ENCODE data around the gene CD44.
"Not testable (repeated sequence)": the region's sequence is repeated elsewhere in the genome, so short reads cannot be mapped to it uniquely, and the experiment has no call there.

Gene CD44

DNA sequence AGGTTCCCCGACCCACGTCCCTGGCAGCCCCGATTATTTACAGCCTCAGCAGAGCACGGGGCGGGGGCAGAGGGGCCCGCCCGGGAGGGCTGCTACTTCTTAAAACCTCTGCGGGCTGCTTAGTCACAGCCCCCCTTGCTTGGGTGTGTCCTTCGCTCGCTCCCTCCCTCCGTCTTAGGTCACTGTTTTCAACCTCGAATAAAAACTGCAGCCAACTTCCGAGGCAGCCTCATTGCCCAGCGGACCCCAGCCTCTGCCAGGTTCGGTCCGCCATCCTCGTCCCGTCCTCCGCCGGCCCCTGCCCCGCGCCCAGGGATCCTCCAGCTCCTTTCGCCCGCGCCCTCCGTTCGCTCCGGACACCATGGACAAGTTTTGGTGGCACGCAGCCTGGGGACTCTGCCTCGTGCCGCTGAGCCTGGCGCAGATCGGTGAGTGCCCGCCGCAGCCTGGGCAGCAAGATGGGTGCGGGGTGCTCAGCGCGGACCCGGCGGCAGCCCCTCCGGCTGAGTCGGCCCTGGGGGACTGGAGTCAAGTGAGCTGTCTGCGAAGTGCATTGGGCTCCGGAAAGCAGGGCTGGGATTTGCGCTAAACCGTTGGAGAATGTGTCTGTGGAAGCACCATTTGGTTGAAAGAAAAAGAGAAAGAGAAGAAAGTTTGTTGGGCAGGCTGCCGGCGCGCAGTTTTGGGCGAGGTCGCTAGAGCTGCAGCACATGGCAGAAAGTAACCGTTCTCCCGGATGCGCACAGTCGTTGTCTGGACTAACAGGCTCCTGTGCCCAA is at the start of gene CD44:
Gene CD44 (plus strand): TSS at position 229 of the 779 bp plus-strand sequence. CDS start 133 bp downstream, at position 362.
- DNase-seq (ENCODE audit: low read depth in 2 of 2), result peak; percentile 56 to 66

DNA sequence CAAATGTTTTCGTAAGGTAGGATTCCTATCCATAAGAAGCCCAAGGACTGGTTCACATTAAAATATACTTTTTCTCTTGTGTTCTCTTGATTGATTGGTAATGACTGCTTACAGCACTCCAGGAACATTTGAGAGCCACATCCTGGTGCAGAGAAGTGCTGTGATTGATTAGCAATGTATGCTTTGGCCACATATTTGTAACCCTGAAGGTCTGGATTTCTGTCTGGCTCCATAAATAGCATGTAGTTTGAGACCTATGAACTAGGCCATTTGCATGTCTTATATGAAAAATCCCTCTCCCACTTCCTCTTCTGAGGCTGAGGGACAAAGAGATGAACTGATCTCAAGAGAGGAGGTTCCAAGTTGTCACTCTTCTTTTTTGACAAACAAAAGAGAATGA is 49.3 kb upstream of the CD44 start:
- DNase-seq (ENCODE audit: low read depth in 2 of 2), result no peak

DNA sequence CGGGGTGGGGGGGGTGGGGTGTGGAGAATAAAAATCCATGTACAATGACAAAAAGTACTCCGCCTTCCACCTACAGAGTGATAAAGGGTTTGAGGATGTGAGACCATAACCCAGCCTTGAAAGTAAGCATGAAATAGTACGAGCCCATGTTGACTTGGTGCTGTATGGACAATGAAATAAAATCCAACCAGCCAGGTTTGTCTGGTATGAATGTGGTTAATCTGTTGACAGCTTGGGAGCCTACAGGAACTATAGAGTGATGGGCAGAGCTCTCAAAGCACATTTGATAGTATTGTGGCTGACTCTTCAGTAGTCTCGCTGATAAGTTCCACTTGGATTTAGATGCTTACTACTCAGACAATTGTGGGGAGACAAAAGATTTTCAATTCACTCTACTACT is 48.8 kb upstream of the CD44 start:
- no peak for DNase-seq (ENCODE audit: low read depth in 2 of 2)

DNA sequence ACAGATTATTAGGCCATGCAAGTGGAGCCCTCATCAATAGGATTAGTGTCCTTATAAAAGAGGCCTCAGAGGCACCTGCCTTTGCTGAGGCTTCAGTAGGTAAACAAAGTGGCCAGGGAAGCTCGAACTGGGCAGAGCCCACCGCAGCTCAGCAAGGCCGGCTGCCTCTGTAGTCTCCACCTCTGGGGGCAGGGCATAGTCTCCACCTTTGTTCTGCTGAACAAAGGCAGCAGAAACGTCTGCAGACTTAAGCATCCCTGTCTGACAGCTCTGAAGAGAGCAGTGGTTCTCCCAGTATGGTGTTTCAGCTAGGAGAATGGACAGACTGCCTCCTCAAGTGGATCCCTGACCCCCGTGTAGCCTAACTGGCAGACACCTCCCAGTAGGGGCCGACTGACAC is 48.0 kb upstream of the CD44 start:
- DNase-seq (ENCODE audit: low read depth in 2 of 2), result not testable (repeated sequence)

DNA sequence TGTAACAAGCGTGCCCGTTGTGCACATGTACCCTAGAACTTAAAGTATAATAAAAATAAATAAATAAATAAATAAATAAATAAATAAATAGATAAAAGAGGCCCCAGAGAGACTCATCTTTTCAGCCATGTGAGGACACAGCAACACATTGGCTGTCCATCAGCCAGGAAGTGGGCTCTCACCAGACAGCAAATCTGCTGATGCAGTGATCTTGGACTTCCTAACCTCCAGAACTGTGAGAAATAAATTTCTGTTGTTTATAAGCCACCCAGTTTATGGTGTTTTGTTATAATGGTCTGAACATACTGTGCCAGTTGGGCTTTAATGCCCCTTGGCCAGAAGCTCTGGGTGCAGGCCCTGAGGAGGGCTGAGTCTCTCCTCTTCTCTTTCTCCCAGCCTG is 42.2 kb upstream of the CD44 start:
- DNase-seq (ENCODE audit: low read depth in 2 of 2), result no peak

DNA sequence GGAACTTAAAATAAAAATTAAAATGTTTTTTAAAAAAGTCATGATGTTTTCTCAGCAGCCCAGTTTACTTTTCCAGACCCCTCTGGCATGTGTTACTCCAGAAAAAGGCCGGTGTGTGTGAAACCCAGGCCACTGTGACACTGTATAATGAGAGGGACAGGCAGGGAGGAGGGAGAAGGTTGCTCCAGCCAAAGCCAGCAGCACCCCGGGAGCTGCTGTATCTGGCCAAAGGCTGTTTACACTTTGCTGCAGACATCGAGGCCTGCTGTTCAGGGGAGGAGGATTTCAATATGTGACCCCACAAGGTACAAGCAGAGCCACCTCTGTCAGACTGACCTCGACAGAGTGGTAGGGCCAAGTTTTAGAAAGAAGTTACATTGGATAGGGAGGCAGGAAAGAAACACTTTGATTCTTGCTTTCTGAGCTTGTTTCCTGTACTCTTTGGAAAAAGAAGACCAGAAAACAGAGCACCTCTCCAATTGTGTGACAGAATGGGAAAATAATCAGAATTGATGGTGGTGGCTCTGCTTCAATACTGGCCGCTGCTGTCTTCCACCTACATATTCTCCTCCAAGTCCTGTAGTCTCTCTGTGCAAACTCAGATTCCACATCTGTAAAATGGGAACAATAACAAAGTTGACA is 41.0 kb upstream of the CD44 start:
- DNase-seq (ENCODE audit: low read depth in 2 of 2), result no peak

DNA sequence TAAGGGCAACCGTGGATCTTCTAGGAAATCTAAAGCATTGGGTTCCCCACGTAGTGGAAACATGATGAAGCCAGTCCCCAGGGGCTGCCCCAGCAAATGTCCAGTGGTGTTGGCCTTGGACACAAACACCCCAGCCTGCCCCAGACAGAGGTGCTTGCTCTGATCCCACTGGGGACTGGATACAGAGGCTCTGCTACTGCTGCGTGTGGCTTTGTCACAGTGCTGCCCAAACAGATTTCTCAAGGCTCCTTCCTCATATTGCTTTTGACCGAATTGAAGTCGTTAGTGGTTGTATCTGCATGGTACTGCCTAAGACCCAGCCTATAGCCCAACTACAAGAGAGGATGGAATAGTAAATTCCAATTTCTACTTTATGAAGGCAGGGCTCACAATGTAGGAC is 40.1 kb upstream of the CD44 start:
- no peak for DNase-seq (ENCODE audit: low read depth in 2 of 2)

DNA sequence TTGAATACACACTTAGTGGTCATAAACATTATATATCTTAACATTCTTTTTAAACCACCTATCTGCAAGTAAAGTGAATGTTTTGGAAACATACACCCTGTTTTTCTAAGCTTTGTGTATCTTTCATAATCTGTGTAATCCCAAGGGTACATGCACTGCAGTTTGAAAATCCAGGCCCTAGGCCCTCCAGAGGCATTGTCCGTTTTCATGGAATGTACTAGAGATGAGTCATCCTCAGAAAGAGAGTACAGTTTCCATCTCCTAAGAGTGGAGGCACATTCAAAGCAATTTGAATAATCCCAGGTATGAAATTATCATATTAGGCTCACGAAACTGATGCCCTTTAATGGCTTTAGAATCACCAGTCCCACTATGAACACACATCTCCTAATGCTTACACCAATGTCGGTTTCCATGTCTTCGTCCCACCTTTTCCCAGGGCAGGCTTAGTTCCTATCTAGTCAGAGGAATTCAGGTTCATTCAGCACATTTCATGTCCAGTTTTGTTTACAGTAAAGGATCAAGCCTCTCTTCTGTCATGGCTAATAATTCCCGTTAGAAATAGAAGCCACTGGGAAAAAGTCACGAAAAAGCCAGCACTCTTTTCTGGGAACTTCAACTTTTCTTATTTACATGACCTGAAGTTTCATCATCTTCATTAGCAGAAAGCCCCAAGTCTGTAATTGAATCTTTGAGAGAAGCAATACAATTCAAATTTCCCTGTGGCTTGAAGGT is 39.5 kb upstream of the CD44 start:
- no peak for DNase-seq (ENCODE audit: low read depth in 2 of 2)

DNA sequence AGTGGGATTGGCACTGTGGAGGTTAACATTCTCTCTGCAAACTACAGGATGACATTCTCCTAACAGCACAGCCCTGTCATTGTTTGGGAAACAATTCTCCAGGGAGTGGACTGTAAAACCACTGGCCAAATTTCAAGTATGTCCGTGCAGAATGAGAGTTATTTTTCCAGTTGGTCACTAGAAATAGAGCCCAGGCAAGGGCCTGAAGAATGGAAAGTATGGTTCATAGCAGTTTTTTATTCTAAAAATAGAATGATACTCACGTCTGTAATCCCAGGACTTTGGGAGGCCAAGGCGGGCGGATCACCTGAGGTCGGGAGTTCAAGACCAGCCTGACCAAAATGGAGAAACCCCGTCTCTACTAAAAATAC is 39.0 kb upstream of the CD44 start:
- no peak for DNase-seq (ENCODE audit: low read depth in 2 of 2)

DNA sequence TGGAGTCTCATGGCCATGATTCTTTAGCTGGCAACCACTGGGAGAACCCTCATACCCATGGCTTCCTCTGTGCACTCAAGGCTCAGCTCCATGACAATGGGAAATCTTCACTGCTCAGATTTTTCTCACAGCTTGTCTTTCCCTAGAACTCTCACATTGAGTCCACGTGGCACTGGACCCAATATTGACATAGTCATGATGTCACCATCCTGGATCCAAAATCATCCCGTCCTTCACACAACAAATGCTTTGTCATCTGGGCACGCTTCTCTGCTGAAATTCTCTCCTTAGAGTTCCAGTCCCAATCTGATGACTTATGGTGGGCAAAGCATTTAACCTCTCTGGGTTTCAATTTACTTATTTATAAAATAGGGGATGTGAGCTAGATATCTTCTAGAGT is 37.7 kb upstream of the CD44 start:
- DNase-seq (ENCODE audit: low read depth in 2 of 2), result no peak

DNA sequence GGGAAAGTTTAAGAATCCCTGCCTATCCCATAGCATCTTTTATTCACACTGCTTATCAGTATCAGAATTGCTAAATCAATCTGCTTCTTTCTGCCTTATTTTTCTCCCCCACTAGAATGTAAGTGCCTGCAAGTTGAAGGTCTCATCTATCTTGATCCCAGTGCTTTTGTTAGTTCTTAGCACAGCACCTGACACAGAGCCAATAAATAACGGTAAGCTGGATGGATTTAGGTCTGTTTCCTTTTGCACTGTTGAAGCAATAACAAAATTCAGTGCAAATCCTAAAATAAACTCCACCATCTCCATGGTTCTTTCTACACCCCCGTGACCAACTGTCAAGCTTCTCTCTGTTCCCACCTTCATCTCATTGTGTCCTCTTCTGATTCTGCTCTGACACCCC is 36.7 kb upstream of the CD44 start:
- no peak for DNase-seq (ENCODE audit: low read depth in 2 of 2)

DNA sequence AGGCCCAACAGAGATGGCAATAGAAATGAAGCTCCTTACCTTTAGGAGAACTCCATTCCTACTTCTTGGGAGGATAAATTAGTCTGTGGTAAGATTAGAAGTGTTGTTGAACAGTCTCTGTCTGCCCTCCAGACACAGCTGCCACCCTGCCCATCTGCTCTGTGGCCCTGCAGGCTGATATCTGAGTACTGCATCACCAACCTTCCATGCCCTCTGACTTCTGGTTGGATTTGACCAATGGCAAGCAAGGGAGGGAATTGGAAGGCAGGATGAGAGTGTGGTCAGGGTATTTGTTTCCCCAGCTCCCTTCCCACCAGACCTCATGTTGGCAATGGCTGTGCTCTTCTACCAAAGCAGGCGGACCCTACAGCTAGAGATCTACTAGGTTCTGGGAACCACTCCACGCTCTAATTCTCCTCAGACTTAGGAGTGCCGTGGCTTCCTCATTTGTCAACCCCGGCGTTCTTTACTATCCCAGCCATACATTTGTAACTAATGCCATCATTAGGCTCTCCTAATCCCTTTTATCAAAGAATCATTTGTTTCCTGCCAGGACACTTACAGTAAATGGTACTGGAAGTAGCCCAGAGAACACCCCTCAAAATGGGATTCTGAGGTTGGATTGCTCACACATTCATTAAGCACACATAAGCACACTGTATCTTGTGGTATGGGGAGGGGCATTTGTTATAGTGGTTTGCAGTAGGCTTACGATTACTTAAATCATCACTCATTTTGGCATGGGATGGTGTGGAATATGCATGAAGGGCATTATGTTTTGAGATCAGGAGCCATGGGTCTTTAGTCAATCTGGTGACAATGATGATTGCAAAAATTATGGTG is 35.4 kb upstream of the CD44 start:
- no peak for DNase-seq (ENCODE audit: low read depth in 2 of 2)

DNA sequence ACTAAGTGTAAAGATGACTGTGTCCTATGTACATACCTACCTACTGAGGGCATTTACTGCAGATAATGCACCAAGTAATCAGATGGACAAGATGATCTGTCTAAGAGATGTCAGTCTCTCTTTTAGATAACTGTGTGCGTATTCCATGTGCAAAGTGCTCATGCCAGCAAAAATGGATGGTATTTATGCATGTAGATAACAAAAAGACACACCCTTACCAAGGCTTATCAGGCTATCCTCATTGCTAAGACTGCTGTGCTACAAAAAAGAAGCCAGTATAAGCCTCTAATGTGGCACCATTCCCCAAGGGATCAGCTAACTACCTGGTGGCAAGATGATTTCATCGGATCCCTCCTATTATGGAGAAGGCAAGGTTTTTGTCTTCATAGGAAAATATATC is 34.3 kb upstream of the CD44 start:
- DNase-seq (ENCODE audit: low read depth in 2 of 2), result no peak

DNA sequence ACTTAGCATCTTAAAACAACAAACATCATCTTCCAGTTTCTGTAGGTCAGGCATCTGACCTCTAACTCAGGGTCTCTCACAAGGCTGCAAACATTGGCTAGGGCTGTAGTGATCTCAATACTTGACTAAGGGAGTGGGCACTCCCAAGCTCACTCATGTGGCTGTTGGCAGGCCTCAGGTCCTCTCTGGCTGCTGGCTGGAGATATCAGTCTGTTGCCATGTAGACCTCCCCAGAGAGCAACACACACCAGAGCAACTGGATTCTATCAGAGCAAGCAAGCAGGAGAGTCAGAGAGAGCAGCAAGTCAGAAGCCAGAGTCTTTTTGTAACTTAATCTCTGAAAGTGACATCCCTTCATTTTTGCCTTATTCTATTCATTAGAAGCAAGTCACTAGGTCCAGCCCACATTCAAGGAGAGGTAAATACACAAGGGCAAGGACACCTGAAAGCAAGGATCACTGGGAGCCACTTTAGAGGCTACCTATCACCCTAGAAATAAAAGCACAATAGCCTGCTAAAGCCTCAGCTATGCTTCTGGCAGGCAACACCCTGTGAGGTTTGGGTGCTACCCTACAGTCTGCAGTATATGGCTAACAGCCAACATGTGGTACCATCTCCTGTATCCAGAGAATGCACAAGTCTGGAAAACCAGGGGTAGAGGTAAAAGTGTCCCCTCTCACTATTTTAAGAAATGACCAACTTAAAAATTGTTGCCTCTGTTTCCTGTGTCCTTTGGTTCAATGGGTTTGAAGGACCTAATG is 33.5 kb upstream of the CD44 start:
- no peak for DNase-seq (ENCODE audit: low read depth in 2 of 2)

DNA sequence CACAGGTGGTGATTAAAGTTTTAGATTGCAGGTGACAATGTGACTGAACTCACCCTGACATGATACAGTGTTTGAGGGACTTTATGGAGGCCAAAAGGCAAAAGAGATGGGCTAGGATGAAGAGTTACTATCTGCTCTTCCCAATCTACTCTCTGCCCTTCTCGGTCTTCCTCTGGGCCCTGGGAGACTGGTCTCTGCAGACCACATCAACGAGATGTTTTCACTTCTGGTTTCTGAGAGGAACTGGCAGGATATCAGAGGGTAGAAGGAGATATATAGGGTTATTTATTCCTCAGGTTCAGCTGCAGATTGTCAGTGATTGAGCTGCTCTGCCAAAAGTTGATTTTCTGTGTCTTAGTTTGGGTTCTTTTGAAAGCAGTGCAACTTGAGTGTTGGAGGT is 32.4 kb upstream of the CD44 start:
- no peak for DNase-seq (ENCODE audit: low read depth in 2 of 2)

DNA sequence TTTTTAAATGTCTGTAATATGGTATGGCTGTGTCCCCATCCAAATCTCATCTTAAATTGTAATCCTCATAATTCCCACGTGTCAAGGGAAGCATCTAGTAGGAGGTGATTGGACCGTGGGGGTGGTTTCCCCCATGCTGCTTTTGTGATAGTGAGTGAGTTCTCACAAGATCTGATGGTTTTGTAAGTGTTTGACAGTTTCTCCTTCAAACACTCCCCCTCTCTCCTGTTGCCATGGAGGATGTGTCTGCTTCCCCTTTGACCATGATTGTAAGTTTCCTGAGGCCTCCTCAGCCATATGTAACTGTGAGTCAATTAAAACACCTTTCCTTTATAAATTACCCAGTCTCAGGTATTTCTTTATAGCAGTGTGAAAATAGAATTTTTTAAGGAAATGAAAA is 31.1 kb upstream of the CD44 start:
- no peak for DNase-seq (ENCODE audit: low read depth in 2 of 2)

DNA sequence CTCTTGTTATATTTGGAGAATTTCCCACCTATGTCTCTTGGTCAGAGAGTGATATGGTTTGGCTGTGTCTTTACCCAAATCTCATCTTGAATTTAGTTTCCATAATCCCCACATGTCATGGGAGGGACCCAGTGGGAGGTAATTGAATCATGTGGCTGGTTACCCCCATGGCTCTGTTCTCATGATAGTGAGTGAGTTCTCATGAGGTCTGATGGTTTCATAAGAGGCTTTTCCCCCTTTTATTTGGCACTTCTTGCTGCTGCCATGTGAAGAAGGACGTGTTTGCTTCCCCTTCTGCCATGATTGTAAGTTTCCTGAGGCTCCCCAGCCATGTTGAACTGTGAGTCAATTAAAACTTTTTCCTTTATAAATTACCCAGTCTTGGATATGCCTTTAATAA is 30.6 kb upstream of the CD44 start:
- not testable (repeated sequence) for DNase-seq (ENCODE audit: low read depth in 2 of 2)

DNA sequence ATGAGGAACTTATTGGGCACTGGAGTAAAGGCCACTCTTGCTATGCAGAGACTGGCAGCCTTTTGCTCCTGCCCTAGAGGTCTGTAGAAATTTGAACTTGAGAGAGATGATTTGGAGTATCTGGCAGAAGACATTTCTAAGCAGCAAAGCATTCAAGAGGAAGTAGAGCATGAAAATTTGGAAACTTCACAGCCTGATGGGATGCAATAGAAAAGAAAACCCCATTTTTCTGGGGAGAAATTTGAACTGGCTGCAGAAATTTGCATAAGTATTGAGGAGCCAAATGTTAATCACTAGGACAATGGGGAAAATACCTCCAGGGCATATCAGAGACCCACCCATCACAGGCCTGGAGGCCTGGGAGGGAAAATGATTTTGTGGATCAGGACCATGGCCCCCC is 29.9 kb upstream of the CD44 start:
- DNase-seq (ENCODE audit: low read depth in 2 of 2), result no peak

DNA sequence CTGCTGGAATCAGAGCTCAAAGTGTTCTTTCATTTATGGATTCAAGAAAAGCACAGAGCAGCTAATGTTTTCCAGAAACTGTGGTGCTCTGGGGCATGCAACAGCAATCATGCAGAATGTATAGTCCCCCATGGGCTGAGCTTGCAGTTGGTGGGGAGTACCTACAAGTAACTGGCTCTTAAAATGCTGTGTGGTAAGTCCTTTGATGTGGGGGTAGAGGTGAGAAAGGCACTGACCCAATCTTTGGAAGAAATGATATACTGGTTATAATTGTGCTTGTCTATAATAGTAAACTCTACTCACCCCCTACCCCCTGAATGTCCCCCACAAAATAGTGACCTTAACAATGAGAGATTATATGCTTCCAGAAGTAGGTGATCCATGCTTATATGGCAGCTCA is 29.1 kb upstream of the CD44 start:
- DNase-seq (ENCODE audit: low read depth in 2 of 2), result no peak

DNA sequence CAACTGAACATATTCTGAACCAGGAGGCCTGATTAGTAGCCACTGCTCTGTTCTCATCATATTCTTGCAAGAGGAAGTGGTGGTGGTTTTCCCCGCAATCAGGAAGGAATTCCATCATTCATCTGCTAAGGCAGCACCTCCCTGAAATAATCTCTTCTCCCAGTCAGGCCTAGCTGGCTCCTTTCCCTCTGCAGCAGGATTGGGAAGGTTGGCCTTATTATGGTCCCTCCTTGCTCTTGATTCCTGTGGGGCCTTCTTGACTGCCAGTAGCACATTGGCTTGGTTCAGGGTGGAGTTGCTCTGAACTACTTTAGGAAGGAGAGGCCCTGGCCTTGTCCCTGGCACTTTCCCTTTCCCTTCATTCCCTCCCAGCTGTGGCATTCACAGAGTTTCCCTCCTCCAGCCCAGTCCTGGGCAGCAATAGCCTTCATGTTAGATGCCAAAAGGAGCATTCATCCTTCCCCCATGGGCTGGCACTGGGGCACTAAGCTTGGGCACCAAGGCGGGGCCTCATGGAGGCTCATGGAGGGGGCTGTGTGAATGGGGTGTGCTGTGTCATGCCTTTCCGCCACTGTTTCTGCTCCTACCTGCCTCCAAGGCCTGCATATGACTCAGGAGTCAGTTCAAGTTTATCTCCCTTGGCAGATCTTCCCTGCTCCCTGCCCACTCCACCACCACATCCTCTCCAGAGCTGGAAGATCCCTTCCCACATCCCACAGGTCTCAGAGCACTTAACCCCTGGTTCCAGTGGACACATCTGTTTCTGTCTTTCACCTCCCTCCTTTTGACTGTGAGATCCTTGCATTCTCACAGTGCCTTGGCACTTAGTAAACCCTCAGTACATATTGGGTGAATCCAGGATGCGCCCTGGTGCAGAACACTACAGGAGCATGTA is 27.6 kb upstream of the CD44 start:
- DNase-seq (ENCODE audit: low read depth in 2 of 2), result no peak

All from activated CD4-positive, alpha-beta T cell treated with anti-CD3 and anti-CD28 coated beads for 24 hours (primary cell).